Fibroblast of the conjunctiva (primary cell): ENCODE results near the gene CUL1.
A peak's percentile ranks its signal among the peaks of the same experiment; 100 is the strongest.

Experiments
- DNase-seq: peaks from one replicate; pipeline ENCODE4 v3.0.0-alpha.2; 2010; ENCODE audit warnings: low read depth

Gene CUL1

GRCh38 chr7:148698397-148699023 is at the start of gene CUL1:
CUL1 (plus strand) TSS chr7:148698903; CDS start chr7:148730123, 31,220 bp downstream.
- peak; percentile 33 for DNase-seq

- DNase-seq = no peak
These were observed 48.4 kb upstream of the CUL1 start for GRCh38 chr7:148650232-148650858.

- DNase-seq = no peak
These were observed 45.9 kb upstream of the CUL1 start for GRCh38 chr7:148652773-148653172.

DNA sequence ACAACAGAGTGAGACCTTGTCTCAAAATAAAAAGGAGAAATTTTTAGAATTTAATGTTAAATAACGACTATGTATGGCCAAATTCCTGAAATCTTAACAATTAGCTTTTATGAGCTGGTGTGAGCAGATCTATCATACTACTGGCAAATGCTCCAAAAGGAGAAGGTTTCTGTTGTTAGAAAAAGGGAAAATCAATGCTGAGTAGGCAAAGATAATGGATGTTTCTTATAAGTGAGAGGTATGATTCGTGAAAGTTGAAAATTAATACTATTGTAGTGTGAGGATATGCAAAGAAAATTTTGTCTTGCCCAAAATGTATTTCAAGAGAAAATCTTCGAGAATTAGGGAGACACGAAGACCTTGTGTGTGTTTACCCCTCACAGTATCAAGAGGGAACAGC is 40.8 kb upstream of the CUL1 start:
- DNase-seq = no peak

DNA sequence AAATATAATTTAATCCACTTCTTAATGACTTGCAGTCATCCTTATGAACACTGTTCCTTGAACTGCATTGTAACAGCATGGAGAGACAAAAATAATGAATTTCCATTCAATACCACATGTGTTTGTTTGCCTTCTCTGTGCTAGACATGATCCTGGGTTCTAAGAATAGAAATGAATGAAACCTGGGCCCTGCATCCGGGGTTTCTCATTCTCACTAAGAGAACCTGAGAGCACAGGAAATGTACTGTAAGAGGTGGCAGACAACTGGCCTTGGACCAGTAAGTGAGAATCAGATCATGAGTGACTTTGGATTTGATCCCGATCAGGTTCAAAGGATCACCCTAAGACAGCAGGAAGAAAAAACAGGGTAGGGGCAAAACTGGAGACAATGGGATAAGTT is 37.2 kb upstream of the CUL1 start:
- no peak for DNase-seq

DNA sequence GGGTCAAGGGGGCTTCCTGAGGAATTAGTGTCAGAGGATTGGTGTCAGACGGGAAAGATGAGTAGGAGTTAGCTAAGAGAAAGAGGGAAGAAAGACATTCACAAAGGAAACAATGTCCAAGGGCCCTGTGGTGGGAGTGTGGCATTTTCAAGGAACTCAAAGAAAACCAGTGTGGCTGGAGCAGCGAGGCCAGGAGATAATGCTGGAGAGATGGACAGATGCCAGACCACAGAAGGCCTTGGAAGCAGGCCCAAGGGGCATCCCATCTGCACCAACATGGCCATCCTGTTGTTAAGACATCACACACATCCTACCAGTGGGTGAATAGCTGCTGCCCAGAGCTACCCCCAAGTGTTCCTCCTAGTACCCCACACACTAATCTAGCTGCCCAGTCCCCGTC is 36.1 kb upstream of the CUL1 start:
- DNase-seq = no peak

- peak; percentile 30 for DNase-seq
These were observed 34.4 kb upstream of the CUL1 start for GRCh38 chr7:148664324-148664723.

DNA sequence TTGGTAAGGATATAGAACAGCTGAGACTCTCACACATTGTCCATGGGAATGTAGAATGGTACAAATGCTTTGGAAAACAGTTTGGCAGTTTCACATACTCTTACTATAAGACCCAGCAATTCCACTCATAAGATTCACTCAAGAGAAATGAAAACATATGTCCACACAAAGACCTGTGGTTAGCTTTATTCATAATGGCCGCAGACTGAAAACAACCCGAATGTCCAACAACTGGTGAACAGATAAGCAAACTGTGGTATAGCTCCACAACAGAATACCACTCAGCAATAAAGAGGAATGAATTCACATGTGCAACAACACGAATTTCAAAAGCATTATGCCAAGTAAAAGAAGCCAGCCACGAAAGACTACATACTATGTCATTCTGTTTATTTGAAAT is 33.5 kb upstream of the CUL1 start:
- DNase-seq = no peak

DNA sequence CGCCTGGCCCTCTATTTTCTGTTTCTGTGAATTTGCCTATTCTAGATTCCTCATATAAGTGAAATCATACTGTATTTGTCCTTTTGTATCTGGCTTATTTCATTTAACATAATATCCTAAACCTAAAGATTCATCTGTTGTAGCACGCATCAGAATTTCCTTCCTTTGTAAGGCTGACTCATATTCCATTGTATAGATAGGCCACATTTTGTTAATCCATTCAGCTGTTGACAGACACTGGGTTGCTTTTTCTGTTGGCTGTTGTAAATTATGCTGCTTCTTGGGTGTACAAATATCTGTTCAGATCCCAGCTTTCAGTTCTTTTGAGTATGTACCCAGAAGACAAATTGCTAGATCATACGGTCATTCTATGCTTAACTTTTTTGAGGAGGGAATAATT is 28.8 kb upstream of the CUL1 start:
- no peak for DNase-seq

- DNase-seq = no peak
These were observed 28.3 kb upstream of the CUL1 start for GRCh38 chr7:148670374-148670773.

DNA sequence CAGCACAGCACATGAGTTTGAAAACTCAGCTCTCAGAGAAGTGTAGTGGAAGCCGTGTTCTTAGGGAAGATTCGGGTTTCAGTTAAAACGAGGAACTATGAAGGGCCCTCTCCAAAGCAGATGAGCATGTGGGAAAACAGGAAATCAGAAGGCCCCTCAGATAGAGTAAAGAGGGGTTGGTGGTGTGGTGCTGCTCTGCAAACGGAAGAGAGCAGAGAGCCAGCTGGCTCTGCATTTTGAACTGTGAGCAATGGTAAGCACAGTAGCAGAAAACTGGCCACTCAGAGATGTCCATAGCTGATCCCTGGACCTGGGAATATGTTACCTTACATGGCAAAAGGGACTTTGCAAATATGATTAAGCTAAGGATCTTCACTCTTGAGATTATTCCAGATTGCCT is 27.9 kb upstream of the CUL1 start:
- DNase-seq = no peak

- DNase-seq = no peak
These were observed 26.7 kb upstream of the CUL1 start for GRCh38 chr7:148672041-148672440.

- no peak for DNase-seq
These were observed 24.0 kb upstream of the CUL1 start for GRCh38 chr7:148674689-148675088.

DNA sequence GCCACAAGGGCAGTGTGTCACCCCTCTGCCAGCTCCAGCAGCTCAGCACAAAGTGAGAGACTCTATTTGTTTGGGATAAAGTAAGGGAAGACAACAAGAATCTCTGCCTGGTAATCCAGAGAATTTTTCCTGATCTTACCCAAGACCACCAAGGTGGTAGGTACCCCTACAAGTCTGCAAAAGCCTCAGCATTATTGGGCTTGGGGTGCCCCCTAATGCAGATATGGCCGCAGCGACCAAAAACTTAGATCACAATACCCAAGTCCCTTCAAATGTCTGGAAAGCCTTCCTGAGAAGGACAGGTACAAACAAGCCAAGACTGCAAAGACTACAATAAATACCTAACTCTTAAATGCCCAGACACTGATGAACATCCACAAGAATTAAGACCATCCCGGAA is 22.4 kb upstream of the CUL1 start:
- DNase-seq = no peak

DNA sequence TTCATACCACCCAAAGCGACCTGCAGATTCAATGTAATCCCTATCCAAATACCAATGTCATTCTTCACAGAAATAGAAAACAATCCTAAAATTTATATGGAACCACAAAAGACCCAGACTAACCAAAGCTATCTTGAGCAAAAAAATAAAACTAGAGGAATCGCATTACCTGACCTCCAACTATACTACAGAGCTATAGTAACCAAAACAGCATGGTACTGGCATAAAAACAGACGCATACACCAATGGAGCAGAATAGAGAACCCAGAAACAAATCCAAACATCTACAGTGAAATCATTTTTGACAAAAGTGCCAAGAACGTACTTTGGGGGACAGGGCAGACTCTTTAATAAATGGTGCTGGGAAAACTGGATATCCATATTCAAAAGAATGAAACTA is 16.9 kb upstream of the CUL1 start:
- no peak for DNase-seq

DNA sequence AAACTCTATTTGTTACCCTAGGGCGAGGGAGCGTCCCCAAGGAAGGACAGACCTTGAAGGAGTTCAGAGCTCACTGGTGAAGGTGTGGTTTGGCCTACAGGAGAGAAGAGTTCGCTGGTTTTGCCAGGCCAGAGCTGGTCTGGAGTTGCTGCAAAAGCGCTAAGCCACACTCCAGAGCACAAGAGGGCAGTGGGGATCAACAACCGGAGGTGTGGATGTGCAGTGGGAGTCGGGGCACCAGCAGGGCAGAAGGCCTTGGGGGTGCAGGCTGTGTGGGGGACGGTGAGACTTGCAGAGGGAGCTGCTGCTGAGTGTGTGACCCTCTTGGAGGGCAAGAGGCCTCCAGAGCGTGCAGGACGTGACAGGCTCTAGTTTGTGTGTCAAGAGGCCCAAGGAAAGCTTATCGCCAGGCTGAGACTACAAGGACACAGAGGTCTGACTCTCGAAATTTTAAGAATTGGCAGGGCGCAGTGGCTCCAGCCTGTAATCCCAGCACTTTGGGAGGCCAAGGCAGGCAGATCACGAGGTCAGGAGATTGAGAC is 14.3 kb upstream of the CUL1 start:
- no peak for DNase-seq

DNA sequence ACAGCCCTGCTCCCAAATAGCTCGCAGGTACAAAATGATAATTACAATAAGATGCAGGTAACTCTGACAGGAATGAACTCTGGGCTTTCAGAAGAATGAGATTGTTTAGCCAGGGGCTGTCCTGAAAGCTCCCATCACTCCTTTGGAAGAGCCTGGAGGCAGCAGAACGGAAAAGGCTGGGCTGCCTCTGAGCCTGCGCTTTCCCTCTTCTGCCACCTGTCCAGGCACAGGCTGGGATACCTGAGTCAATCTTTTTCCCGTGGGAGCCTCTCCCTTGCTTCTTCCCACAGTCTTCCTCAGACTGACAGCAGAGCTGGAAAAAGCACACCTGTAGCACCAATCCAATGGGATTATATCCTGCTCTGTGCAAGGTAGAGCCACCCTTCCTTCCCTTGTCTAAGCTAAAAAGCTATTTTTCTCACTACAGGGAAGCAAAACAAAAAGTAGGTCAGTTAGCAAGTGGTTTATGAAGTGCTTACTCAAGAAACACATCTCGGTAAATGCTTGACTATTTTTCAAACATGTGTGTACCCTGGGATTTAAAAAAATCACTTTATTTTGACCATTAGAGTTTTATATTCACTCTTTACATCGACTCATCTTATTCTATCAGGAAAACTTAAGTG is 12.3 kb upstream of the CUL1 start:
- no peak for DNase-seq

DNA sequence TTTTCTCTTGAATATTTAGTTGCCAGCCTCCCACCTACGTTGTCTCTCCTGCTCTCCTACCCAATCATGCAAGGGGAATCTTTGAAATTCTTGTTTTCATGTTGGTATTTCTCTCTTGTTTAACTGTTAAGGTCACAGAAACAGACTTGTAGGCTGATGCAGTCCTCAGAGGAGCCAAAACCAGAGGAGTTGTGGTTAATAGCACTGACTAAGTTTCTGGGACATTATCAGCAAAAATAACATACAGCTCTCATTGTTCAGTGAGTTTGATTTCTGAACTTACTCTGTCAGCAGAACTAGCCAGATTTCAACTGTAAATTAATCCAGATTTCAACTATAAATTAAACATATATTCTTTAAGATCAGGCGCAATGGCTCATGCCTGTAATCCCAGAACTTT is 11.1 kb upstream of the CUL1 start:
- DNase-seq = no peak

- DNase-seq = no peak
These were observed 10.2 kb upstream of the CUL1 start for GRCh38 chr7:148688526-148688925.

- DNase-seq = no peak
These were observed 5.1 kb upstream of the CUL1 start for GRCh38 chr7:148693651-148694050.

DNA sequence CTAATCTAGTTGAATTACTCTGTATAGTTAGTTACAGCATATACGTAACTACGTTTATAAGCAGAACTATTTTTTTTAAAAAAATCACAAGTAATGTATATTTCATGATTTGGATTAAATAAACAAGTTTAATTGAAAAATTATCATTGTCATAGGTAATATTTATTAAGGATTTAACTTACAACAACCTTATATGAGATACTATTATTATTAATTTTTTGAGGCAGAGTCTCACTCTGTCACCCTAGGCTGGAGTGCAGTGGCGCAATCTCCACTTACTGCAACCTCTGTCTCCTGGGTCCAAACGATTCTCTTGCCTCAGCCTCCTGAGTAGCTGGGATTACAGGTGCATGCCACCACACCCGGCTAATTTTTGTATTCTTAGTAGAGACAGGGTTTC is 4.1 kb upstream of the CUL1 start:
- no peak for DNase-seq

- DNase-seq = no peak
These were observed 2.8 kb upstream of the CUL1 start for GRCh38 chr7:148695953-148696352.

GRCh38 chr7:148696787-148697186 is 1.9 kb upstream of the CUL1 start:
- no peak for DNase-seq
